GM13977 (cell line): ENCODE data around the gene NAV3.

ENCODE experiments used
- DNase-seq: peaks from one replicate; pipeline ENCODE4 v3.0.0; 2012; ENCODE audit warnings: low spot score
- CTCF ChIP-seq: IDR thresholded peaks from 2 replicates; pipeline ENCODE4 v1.5.1; 2012; ENCODE audit warnings: mild to moderate bottlenecking, control low read depth; ENCODE audit not compliant: insufficient read depth; ENCODE audit errors: extremely low read depth, missing control alignments
- in situ Hi-C: fragments of 300-500 bp; cut with MboI; formaldehyde crosslinking; loops from one replicate; pipeline ENCODE4 v1.12.0; 2022; ENCODE audit warnings: low sequenced_read_pairs, low pct_unique_long_range_greater_than_20kb, mixed read lengths, inconsistent platforms; ENCODE audit not compliant: unreplicated experiment

NAV3 gene

DNA sequence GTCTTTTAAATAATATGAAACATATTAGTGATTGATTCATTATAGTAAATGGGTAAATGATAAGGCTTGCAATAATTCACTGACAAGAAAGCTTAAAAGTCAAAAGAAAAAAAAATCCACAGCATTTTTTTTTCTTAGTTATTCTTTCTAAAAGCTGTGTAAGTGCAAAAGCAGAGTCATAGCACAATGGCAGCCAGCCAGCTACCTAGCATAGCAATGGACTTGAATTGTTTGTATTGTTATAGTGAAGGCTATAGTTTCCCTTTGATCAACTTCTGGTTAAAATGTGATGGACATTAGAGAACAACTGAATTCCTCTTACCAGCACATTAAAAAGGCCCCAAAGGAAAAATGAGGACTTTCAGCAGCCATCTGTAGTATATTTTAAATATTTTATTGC, 232.1 kb downstream of the NAV3 start:
- TF ChIP-seq CTCF: no peak
- in situ Hi-C loops: no loop called here
- DNase-seq: no peak

DNA sequence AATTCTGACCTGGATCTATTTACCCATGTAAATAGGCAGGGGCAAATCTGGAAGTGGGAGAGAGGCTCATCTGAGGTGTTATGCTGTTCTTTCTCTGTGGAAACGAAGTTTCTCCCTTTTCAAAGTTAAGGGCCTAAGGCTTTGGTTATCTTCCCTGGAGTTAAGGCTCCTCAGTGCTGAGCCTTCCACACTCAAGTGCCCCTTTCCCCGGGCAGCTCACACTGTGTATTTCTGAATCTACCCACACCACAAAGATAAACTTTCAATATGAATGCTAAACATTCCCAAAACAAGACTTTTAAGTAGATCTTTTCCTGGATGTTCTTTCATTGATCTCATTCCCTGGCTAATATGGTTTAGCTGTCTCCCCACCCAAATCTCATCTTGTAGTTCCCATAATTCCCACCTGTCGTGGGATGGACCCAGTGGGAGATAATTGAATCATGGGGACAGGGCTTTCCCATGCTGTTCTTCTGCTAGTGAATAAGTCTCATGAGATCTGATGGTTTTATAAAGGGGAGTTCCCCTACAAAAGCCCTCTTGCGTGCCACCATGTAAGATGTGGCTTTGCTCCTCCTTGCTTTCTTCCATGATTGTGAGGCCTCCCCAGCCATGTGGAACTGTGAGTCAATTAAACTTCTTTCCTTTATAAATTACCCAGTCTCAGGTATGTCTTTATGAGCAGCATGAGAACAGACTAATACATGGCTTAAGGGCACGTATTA, 251.1 kb downstream of the NAV3 start:
- no peak for TF ChIP-seq CTCF
- in situ Hi-C loops: no loop called here
- no peak for DNase-seq

DNA sequence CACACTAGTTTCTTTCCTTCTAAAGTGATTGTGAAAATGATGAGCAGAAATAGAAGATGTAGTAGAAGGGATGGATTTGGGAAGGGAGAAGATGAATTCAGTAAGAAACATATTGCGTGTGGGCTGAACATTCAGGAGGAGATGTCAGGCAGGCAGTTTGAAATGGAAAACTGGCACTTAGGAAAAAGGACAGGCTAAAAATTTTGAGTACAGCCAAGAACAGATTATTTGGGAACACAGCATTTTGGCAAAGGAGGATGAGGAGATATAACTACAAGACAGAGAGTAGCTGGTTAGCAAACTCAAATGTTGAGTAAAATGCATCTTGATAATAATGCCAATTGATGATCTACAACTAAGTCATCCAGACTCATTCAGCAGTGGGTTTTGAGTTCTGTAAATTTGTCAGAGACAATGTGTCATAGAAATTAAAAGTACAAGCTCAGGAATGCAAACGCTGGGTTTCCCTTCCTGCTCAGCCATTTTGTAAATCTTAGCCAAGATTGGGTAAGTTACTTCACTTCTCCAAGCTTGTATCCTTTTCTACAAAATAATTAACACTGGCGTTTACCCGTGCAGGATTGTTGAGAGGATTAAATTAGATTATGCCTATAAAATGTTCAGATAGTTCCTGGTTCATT, 255.0 kb downstream of the NAV3 start:
- in situ Hi-C loops: no loop called here
- DNase-seq: no peak
- no peak for TF ChIP-seq CTCF

GRCh38 chr12:78086553-78087362, 256.1 kb downstream of the NAV3 start:
- in situ Hi-C loops: no loop called here
- no peak for DNase-seq
- TF ChIP-seq CTCF: no peak

GRCh38 chr12:78087363-78087675, 256.6 kb downstream of the NAV3 start:
- TF ChIP-seq CTCF: no peak
- in situ Hi-C loops: no loop called here
- DNase-seq: no peak

DNA sequence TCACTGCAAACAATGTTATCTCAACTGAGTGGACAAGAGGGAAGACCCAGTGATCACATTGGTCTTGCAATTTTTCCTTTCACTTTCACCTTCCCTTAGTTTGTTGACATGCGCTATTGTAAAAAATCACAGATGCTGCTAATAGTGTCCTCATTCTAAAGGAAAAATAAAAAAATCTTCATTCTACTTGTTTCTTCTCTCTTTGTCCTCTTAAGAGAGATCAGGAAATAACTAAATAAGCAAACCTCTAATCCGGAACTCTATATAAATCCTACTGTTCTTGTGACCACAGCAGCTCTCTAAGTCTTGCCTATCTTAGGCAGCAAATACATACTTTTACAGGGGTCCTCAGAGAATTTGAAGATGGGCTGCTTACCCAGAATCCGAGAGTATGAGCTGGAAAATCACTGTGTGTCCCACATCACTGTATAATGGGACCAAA, 257.7 kb downstream of the NAV3 start:
- no peak for DNase-seq
- TF ChIP-seq CTCF: no peak
- in situ Hi-C loops: no loop called here
